H1 (cell line): Measurements from ENCODE around the gene MAP2K5. TPM values are rescaled to one million over a fixed set of nuclear protein-coding genes. Genes with fewer than 3 reads are reported as not detected.

Experiments
- CTCF ChIA-PET: fragments of 300-600 bp; sonication (Branson Sonifier 250); formaldehyde crosslinking; loops from one replicate; lab custom pipeline; 2021; ENCODE audit not compliant: partially characterized antibody; lab: Charles Lee
- POLR2A ChIA-PET: fragments of 300-600 bp; sonication (Branson Sonifier 250); formaldehyde crosslinking; loops from one replicate; lab custom pipeline; 2021; ENCODE audit warnings: inconsistent platforms; ENCODE audit not compliant: partially characterized antibody; lab: Charles Lee
- DNase-seq, 2 experiments: peaks; one replicate each; pipeline versions ENCODE4 v3.0.0 to v3.0.0-alpha.2; 2010 to 2022; ENCODE audit warnings: low spot score in 2 of 2, low read depth in 1 of 2, mixed read lengths in 1 of 2
- FAIRE-seq: peaks from 2 replicates; lab custom pipeline; 2011; peaks lifted over from hg19 to GRCh38; lab: Jason Lieb, UNC
- H2AFZ ChIP-seq: 2 replicates; pipeline ENCODE4 v1.8.1; 2012; ENCODE audit warnings: low read length, inconsistent platforms
- H2AK5ac ChIP-seq: 2 replicates; pipeline ENCODE4 v1.6.1; 2013; ENCODE audit warnings: low read depth, low read length
- H2BK120ac ChIP-seq: replicated peaks from 2 replicates; pipeline ENCODE3; 2013; ENCODE audit warnings: low read depth, low read length, inconsistent platforms
- H2BK12ac ChIP-seq: 2 replicates; pipeline ENCODE4 v1.6.1; 2013; ENCODE audit warnings: low read depth, low read length
- H2BK15ac ChIP-seq: 2 replicates; pipeline ENCODE4 v1.6.1; 2013; ENCODE audit warnings: low read length
- H2BK20ac ChIP-seq: 2 replicates; pipeline ENCODE4 v1.6.1; 2013; ENCODE audit warnings: low read length
- H2BK5ac ChIP-seq: 2 replicates; pipeline ENCODE4 v1.6.1; 2013; ENCODE audit warnings: low read depth, low read length
- H3K14ac ChIP-seq: 2 replicates; pipeline ENCODE4 v1.6.1; 2013; ENCODE audit warnings: inconsistent platforms; ENCODE audit not compliant: insufficient read length
- H3K18ac ChIP-seq: 2 replicates; pipeline ENCODE4 v1.6.1; 2013; ENCODE audit warnings: low read length; ENCODE audit errors: extremely low read depth
- H3K23ac ChIP-seq: 2 replicates; pipeline ENCODE4 v1.6.1; 2013; ENCODE audit warnings: inconsistent platforms; ENCODE audit not compliant: insufficient read length
- H3K23me2 ChIP-seq: 2 replicates; pipeline ENCODE4 v1.6.1; 2013; ENCODE audit warnings: low read depth, low read length
- H3K27ac ChIP-seq: 2 replicates; pipeline ENCODE4 v1.6.1; 2011; ENCODE audit warnings: low read depth, low read length, inconsistent platforms
- H3K27me3 ChIP-seq, 4 experiments: replicated peaks in 1 of 4; 1 replicate in 1 of 4; 2 replicates in 3 of 4; pipeline versions ENCODE4 v1.6.1 to v1.8.1; 2011 to 2013; ENCODE audit warnings: low read length in 3 of 4, mild to moderate bottlenecking in 3 of 4, inconsistent platforms in 2 of 4, mixed read lengths in 2 of 4, moderate library complexity in 1 of 4; ENCODE audit not compliant: control insufficient read depth in 3 of 4, insufficient read depth in 3 of 4; ENCODE audit errors: extremely low read depth in 1 of 4
- H3K36me3 ChIP-seq, 4 experiments: 2 replicates each; pipeline versions ENCODE4 v1.6.1 to v1.8.1; 2011 to 2013; ENCODE audit warnings: mild to moderate bottlenecking in 4 of 4, low read length in 3 of 4, moderate library complexity in 2 of 4, control low read depth in 1 of 4, inconsistent platforms in 1 of 4; ENCODE audit not compliant: insufficient read depth in 4 of 4, control insufficient read depth in 2 of 4
- H3K4ac ChIP-seq: replicated peaks from 2 replicates; pipeline ENCODE3; 2013; ENCODE audit warnings: low read length, low read depth, mixed read lengths, inconsistent platforms; ENCODE audit not compliant: insufficient read length
- H3K4me1 ChIP-seq, 4 experiments: replicated peaks in 1 of 4; 1 replicate in 1 of 4; 2 replicates in 3 of 4; pipeline versions ENCODE4 v1.6.1 to v1.8.1; 2011 to 2013; ENCODE audit warnings: low read length in 3 of 4, inconsistent platforms in 2 of 4, mixed read lengths in 1 of 4; ENCODE audit not compliant: insufficient read depth in 4 of 4, control insufficient read depth in 3 of 4
- H3K4me2 ChIP-seq, 2 experiments: 2 replicates each; pipeline versions ENCODE4 v1.6.1 to v1.8.1; 2011 to 2013; ENCODE audit warnings: low read depth in 2 of 2, low read length in 2 of 2, control low read depth in 1 of 2, inconsistent platforms in 1 of 2, mild to moderate bottlenecking in 1 of 2; ENCODE audit not compliant: insufficient read depth in 1 of 2
- H3K4me3 ChIP-seq, 4 experiments: fragments of 200-600, 300-600 bp in 1 of 4; sonication (generic), shearing (Covaris generic), sonication (Bioruptor Twin) in 1 of 4; 2 replicates each; pipeline versions ENCODE4 v1.5.1 to v1.8.1; 2011 to 2016; ENCODE audit warnings: low read length in 4 of 4, low read depth in 3 of 4, control low read depth in 2 of 4, inconsistent platforms in 2 of 4, mild to moderate bottlenecking in 2 of 4, mixed read lengths in 1 of 4, moderate library complexity in 1 of 4; ENCODE audit not compliant: insufficient read depth in 2 of 4; ENCODE audit errors: extremely low read depth in 1 of 4
- H3K56ac ChIP-seq: replicated peaks from 2 replicates; pipeline ENCODE3; 2013; ENCODE audit warnings: low read depth, mild to moderate bottlenecking, mixed read lengths, low read length, inconsistent platforms; ENCODE audit not compliant: insufficient read length
- H3K79me1 ChIP-seq: 2 replicates; pipeline ENCODE4 v1.6.1; 2013; ENCODE audit warnings: low read depth, low read length, control low read depth
- H3K79me2 ChIP-seq, 2 experiments: 2 replicates each; pipeline versions ENCODE4 v1.6.1 to v1.8.1; 2012 to 2013; ENCODE audit warnings: low read length in 2 of 2, mild to moderate bottlenecking in 2 of 2, inconsistent platforms in 1 of 2; ENCODE audit not compliant: insufficient read depth in 2 of 2, control insufficient read depth in 1 of 2
- H3K9ac ChIP-seq, 4 experiments: replicated peaks in 1 of 4; 1 replicate in 1 of 4; 2 replicates in 3 of 4; pipeline versions ENCODE4 v1.6.1 to v1.8.1; 2011 to 2013; ENCODE audit warnings: low read depth in 3 of 4, low read length in 3 of 4, control low read depth in 2 of 4, mild to moderate bottlenecking in 2 of 4, moderate library complexity in 2 of 4, inconsistent platforms in 1 of 4; ENCODE audit errors: extremely low read depth in 1 of 4
- H3K9me3 ChIP-seq, 2 experiments: 2 replicates each; pipeline versions ENCODE4 v1.6.1 to v1.8.1; 2012 to 2013; ENCODE audit warnings: mild to moderate bottlenecking in 2 of 2, moderate library complexity in 2 of 2, control low read depth in 1 of 2, inconsistent platforms in 1 of 2, low read depth in 1 of 2, low read length in 1 of 2, mixed read lengths in 1 of 2; ENCODE audit not compliant: insufficient read depth in 2 of 2
- H4K20me1 ChIP-seq, 2 experiments: replicated peaks in 1 of 2; 2 replicates each; pipeline versions ENCODE3 to v1.8.1; 2011 to 2013; ENCODE audit warnings: inconsistent platforms in 2 of 2, low read length in 2 of 2, mild to moderate bottlenecking in 1 of 2; ENCODE audit not compliant: insufficient read depth in 2 of 2, control insufficient read depth in 1 of 2
- H4K5ac ChIP-seq: 2 replicates; pipeline ENCODE4 v1.6.1; 2013; ENCODE audit warnings: low read length, low read depth, mixed read lengths, inconsistent platforms; ENCODE audit not compliant: insufficient read length
- H4K8ac ChIP-seq: 2 replicates; pipeline ENCODE4 v1.8.0; 2013; ENCODE audit warnings: mild to moderate bottlenecking, moderate library complexity, low read length, inconsistent platforms; ENCODE audit not compliant: insufficient read depth; ENCODE audit errors: extremely low read depth
- H4K91ac ChIP-seq: replicated peaks from 2 replicates; pipeline ENCODE3; 2013; ENCODE audit warnings: low read length, mixed read lengths, inconsistent platforms; ENCODE audit not compliant: insufficient read length
- BCL11A ChIP-seq, 2 experiments: IDR thresholded peaks; one replicate each; pipeline ENCODE4 v1.6.1; 2011; ENCODE audit warnings: low read depth in 2 of 2, low read length in 2 of 2, mild to moderate bottlenecking in 2 of 2
- CBX5 ChIP-seq: fragments of 300-800, 300-1000 bp; sonication (generic); IDR thresholded peaks from 2 replicates; pipeline ENCODE4 v1.7.1; 2016; ENCODE audit warnings: antibody characterized with exemption, low read length, low read depth
- GTF2F1 ChIP-seq: IDR thresholded peaks from 2 replicates; pipeline ENCODE4 v1.6.1; 2012; ENCODE audit warnings: low read depth, low read length, improper control_type of control experiment, borderline replicate concordance
- POU5F1 ChIP-seq: IDR thresholded peaks from 2 replicates; pipeline ENCODE4 v1.6.1; 2011; ENCODE audit warnings: low read depth, mild to moderate bottlenecking, low read length, moderate library complexity
- RAD21 ChIP-seq, 2 experiments: IDR thresholded peaks in 1 of 2; conservative IDR thresholded peaks in 1 of 2; 2 replicates each; pipeline ENCODE4 v1.6.1; 2011; ENCODE audit warnings: low read depth in 2 of 2, low read length in 2 of 2, improper control_type of control experiment in 1 of 2, inconsistent platforms in 1 of 2, mild to moderate bottlenecking in 1 of 2, moderate library complexity in 1 of 2
- RBBP5 ChIP-seq: IDR thresholded peaks from 2 replicates; pipeline ENCODE4 v1.7.1; 2012; ENCODE audit warnings: low read depth, mild to moderate bottlenecking, inconsistent platforms, low read length, moderate library complexity, borderline replicate concordance
- SIN3A ChIP-seq, 2 experiments: IDR thresholded peaks in 1 of 2; conservative IDR thresholded peaks in 1 of 2; 2 replicates each; pipeline ENCODE4 v1.6.1; 2011 to 2012; ENCODE audit warnings: low read length in 2 of 2, improper control_type of control experiment in 1 of 2, low read depth in 1 of 2, mild to moderate bottlenecking in 1 of 2
- SIRT6 ChIP-seq: IDR thresholded peaks from one replicate; pipeline ENCODE4 v1.7.1; 2012; ENCODE audit warnings: low read length, inconsistent platforms
- TAF1 ChIP-seq: IDR thresholded peaks from 2 replicates; pipeline ENCODE4 v1.6.1; 2011; ENCODE audit warnings: mild to moderate bottlenecking, low read depth, low read length
- YY1 ChIP-seq: IDR thresholded peaks from 2 replicates; pipeline ENCODE4 v1.6.1; 2011; ENCODE audit warnings: low read depth, mild to moderate bottlenecking, low read length
- WGBS, 2 experiments: shearing (Covaris generic) in 1 of 2; methylation state at CpG; one replicate each; pipeline versions ENCODE4 v1.1.6 to v1.1.7; 2013 to 2015; ENCODE audit warnings: low lambda C conversion rate in 2 of 2, mixed read lengths in 2 of 2, inconsistent platforms in 1 of 2, low coverage in 1 of 2, missing lambda C conversion rate in 1 of 2; ENCODE audit not compliant: insufficient replicate concordance in 2 of 2, insufficient coverage in 1 of 2, insufficient read length in 1 of 2; ENCODE audit errors: extremely low coverage in 1 of 2, missing lambda C conversion rate in 1 of 2; 5-methylcytosine and 5-hydroxymethylcytosine counted together
- polyA plus RNA-seq, 7 experiments: library from polyadenylated mRNA; depleted of rRNA in 3 of 7; stranded (reverse) in 5 of 7; unstranded in 2 of 7; fragments of >200 nt in 5 of 7; fragments of 200-250 nt in 2 of 7; gene quantifications; 1 replicate in 5 of 7; 2 replicates in 1 of 7; 4 replicates in 1 of 7; pipeline versions ENCODE4 v1.2.1 to v1.2.3, GENCODE V29; 2011 to 2013; ENCODE audit warnings: missing spikeins in 2 of 7, mixed read lengths in 2 of 7
- total RNA-seq: library from RNA; stranded (reverse); fragmentation: NEBNext Ultra II Directional; extraction: Animal tissue kit (Norgen Biotek cat#: 25700); gene quantifications from 2 replicates; pipeline ENCODE4 v1.2.1, GENCODE V29; 2021

MAP2K5 gene
- total and polyA plus RNA-seq, 2 of the 8 experiments (the other 6 are each of a cell fraction or from before 2014, with no cell fraction given), result 4.4 to 15.8 TPM

GRCh38 chr15:67850994-67851571 lies 308.6 kb downstream of the MAP2K5 start:
- DNase-seq (peak in 1 of 2 experiments; percentile 41), FAIRE-seq (no peak)
- Histone ChIP-seq H3K23me2 (no peaks in the 10 kb centered on the region), H3K27ac (no peak overlapping the region), H3K4me3 (no peak overlapping the region), H4K8ac (no peak overlapping the region), H3K9me3 (no peaks in the 10 kb centered on the region; a peak in 1 of 4 replicates), H3K79me1 (no peaks in the 10 kb centered on the region), H3K18ac (no peak overlapping the region), H3K23ac (no peak overlapping the region), H3K9ac (no peak overlapping the region), H3K36me3 (no peaks in the 10 kb centered on the region), H4K20me1 (no peaks in the 10 kb centered on the region), H3K4me1 (peaks cover 6 to 16% (median 9%) of the 10 kb centered on the region in 4 experiments; a peak in 5 of 7 replicates), H3K14ac (no peak overlapping the region), H2BK5ac (0 out of 2 replicates have a peak overlapping the region, but pooled peaks have one; percentile 48), H4K91ac (no peak overlapping the region), H3K79me2 (no peaks in the 10 kb centered on the region), H3K4me2 (no peak overlapping the region), H2AK5ac (no peak overlapping the region), H3K4ac (no peak overlapping the region), H3K56ac (no peak overlapping the region), H2BK120ac (no peak overlapping the region), H2AFZ (no peak overlapping the region), H4K5ac (no peak overlapping the region), H2BK15ac (no peak overlapping the region), H2BK12ac (no peak overlapping the region; the same call in 1 of the 2 replicates), H3K27me3 (no peaks in the 10 kb centered on the region), H2BK20ac (no peak overlapping the region)
- CTCF ChIA-PET, result no interaction called here
- TF ChIP-seq RBBP5 (no peak), CBX5 (no peak), SIN3A (conservative IDR thresholded peaks at IDR 0.05 in 1 of 2, IDR thresholded peaks at IDR 0.05 in 1 of 2; ENCODE audit: low read depth in 1 of 2, low read length in 2 of 2) (no peak), YY1 (no peak), TAF1 (no peak), RAD21 (IDR thresholded peaks at IDR 0.05 in 1 of 2, conservative IDR thresholded peaks at IDR 0.05 in 1 of 2; ENCODE audit: low read depth in 2 of 2, low read length in 2 of 2) (no peak), POU5F1 (no peak), GTF2F1 (no peak), SIRT6 (no peak), BCL11A (IDR thresholded peaks at IDR 0.05; ENCODE audit: low read depth in 2 of 2, low read length in 2 of 2) (no peak)
- WGBS, 2 experiments, result 72% methylated on average over 3 of the region's 4 CpGs; no CpG with 5 or more reads in 1 of the 2 experiments
- POLR2A ChIA-PET, result no interaction called here
